Amniotic stem cell (primary cell): ENCODE measurements around the gene FAM227B.
"Not testable (repeated sequence)": the region's sequence is repeated elsewhere in the genome, so short reads cannot be mapped to it uniquely, and the experiment has no call there.

Source experiments
- DNase-seq: peaks from one replicate; lab custom pipeline; 2025; lab: John Stamatoyannopoulos, UW

The FAM227B gene, protein sequence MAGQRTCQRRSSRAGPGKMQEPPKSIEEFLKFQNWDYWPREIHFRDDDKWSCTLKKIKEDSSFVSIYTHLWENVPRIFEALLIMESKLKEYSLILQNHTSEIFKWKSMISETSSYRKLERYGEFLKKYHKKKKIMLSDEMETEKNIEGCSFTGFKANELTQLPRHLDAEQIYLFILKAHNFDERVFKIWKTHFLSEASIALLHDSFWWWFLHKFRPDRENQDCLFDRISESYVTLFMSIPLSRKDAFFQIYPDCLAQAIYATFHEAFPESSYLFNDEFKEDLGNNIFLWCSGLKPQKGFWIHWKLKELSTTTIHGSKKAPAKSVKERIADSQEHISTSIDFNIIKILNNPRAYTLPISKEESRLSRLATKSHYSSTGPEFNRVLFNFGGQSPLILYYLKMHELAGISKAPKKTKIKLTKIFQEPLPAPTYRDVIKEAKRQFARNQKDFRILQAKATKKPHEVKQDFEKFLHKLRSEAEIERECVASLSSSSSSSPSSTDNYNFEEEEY

DNA sequence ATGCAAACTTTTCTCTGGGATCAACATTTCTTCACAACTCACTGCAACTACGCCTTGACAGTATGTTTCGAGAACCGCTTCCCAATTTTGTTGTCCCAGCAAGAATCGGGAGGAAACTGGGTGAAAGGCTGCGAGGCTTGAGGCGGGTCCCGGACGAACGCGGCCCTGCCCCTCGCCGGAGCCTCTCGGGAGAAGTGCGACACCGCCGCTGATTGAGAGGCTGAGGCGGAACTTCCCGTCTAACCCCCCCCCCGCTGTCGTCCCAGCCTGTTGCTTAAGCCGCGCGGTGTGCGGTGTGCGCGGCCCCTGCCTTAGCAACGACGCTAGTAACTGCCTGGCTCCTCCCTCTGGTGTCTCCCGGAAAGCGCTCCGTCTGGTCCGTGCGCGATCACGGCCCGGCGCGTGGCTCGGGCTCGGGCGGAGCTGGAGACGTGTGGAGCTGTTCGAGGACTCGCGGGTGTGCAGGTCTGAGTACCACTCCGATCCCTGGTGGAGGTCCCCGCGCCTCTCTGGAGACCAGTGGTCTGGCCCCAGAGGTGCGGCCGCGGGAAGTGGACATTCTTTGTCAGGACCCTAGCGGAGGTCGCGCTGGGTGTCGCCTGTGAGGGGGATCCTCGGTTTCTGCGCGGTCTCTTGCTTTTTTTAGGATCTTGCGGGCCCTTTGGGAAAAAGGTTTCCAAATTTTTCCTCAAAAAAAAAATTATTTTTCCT, at the start of gene FAM227B, which contains the start of gene DTWD1:
FAM227B (minus strand) TSS at position 161 of the 711 bp plus-strand sequence. CDS start 5,647 bp downstream, outside the sequence.
DTWD1 (plus strand) TSS at position 391 of the 711 bp plus-strand sequence. CDS start 4,120 bp downstream, outside the sequence.
- peak; percentile 98 for DNase-seq

DNA sequence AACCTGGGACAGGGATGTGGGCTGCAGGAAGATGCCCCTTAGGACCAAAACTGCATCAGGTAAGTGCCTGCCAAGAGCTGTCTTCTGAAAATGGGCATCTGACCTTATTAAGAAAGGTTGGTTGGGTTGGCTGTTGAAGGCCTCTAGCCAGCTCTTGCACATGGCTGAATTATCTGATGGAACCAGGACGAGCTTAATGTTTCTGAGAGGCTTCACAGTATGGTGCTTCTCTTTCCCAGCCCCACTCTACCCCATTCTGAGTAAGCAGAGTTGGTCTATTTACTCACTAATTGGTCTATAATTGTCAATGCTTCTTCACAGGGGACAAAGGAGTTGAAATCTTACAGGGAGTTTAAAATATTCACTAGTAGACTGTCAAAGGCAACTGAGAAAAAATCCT, 48.7 kb upstream of the FAM227B start:
- no peak for DNase-seq

DNA sequence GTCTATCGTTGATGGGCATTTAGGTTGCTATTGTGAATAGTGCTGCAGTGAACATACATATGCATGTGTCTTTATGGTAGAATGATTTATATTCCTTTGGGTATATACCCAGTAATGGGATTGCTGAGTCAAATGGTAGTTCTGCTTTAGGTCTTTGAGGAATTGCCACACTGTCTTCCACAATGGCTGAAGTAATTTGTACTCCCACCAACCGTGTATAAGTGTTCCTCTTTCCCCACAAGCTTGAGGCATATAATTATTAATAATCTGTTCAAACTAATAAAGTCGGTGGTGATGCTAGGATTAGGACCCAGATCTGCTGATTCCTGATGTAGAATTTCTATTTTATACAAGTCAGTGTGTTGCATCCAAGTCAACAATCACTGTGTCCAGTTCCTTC, 45.9 kb upstream of the FAM227B start:
- DNase-seq: not testable (repeated sequence)

DNA sequence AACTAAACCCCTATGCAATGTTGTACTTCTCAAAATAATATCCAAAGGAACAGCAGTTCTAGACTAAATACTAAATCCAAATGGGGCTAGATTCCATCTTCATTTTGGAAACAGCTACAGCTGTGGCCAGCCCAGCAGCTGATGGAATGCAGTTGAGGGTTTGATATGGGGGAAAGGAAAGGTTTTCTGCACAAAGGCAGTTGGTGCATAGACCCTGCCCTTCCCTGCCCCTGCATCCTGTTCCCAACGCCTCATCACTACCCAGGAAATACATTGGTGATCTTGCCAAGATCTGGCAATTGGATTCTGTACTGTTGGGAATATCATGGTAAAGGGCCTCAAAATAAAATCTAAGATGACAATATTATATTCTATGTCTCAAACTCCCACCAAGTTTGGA, 44.1 kb upstream of the FAM227B start:
- no peak for DNase-seq

DNA sequence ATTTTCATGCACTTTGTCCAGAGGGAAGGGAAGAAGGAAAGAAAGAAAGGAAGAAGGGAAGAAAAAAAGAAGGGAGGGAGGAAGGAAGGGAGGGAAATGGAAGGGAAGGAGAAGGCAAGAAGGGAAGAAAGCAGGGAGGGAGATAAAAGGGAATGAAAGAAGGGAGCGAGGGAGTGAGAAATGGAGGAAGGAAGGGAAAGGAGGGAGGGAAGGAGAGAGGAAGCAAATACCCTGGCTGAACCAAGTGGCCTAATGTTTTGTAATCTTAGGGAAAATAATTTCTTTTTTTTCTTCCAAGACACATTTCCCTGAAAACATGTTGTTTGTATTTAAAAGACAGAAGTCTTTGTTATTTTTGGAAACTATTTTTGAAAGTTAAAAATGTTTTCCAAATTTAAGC, 36.1 kb upstream of the FAM227B start:
- no peak for DNase-seq

DNA sequence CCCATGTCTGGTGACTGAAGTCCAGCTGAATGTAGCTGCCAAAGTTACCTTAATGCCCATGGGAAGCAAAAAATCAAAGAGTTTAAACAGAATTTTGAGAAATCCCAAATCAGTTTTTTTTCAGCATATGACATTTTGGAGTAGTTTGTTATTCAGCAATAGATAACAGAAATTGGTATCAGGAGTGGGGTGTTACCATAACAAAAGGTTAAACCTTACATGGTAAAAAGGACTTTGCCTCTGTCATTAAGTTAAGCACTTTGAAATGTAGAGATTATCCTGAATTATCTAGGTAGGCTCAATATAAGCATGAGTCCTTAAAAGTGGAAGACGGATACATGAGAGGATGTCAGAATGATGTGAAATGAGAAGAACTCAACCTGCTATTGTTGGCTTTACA, 32.3 kb upstream of the FAM227B start:
- no peak for DNase-seq

DNA sequence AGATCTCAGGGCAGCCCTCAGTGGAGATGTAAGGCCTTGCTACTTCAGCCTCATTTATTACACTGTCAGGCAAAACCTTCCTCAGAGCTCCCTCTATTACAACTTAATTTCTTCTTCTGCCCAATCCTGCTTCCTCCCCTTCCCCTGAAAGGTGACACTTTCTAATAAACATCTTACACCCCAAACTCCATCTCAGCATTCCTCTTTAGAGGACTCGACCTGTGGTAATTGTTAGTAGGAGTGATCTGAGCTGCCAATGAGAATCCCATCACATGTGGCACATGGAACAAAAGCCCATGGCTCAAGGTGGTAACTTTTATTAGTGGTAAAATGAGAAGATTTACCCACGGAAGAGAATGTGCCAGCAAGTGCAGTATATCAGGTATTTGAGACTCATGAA, 30.1 kb upstream of the FAM227B start:
- no peak for DNase-seq

DNA sequence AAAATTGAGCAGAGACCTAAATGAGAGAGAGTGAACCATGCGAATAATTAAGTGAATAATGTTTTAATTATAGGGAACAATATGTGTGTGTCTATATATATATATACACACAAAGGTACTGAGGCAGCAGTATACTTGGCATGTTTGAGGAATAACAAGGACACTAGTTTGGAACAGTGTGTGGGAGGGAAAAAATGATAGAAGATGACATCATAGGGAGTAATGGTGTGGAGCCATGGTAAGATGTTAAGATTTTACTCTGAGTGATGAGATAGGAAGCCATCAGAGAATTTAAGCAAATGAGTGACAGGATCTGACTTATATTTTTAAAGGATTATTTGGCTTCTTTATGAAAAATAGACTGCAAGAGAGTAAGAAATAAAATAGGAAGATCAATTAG, 29.4 kb upstream of the FAM227B start:
- no peak for DNase-seq

DNA sequence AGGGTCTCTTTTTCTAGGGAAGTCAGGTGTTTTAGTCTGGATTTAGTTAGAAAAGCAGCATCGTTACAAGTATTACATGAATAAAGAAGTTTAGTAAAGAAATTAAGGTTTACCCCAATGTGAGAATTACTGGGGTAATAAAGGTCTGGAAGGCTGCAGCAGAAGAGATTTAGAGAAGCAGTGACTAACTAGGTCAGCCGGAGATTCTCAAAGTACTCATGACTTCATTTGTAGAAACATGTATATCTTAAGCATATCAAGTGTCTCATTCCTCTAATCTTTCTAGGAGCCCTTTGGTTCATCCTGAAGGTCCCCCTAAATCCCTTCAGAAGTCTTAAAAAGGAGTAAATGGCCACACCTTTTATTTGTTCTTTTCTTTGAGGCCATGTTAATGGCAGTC, 26.3 kb upstream of the FAM227B start:
- no peak for DNase-seq

DNA sequence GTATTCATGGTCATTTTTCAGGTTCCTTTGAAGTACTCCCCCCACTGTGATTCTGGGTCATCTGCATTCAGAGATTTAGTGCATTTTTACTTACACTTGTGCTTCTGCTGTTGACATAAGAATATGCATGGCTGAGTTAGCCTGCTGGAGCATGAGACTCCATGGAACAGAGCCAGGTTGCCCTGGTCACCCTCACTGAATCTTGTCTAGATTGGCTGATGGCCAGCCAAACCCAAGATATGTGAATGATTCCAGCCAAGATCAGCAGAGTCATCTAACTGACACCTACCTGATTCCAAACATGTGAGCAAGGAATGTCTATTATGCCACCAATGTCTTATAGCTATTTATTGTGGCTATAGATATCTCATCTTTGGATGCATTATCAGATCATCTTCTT, 25.3 kb upstream of the FAM227B start:
- no peak for DNase-seq

DNA sequence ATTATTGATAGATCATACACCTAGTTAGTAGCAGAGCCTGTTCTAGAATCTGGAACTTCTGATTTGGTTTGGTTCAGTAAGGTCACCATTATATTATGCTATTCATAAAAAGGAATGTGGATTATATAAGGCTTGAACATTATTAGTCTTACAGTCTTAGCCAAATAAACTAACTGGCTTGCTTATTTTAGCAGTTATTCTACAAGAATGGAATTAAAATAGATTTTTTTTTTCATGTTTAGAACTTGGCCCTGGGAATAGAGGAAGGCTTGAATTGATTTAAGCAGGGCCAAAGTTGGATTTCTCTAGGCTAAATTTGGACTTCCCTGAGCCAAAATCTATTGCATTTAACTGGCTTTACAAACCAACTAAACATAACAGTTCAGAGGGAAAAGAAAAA, 24.7 kb upstream of the FAM227B start:
- DNase-seq: no peak

DNA sequence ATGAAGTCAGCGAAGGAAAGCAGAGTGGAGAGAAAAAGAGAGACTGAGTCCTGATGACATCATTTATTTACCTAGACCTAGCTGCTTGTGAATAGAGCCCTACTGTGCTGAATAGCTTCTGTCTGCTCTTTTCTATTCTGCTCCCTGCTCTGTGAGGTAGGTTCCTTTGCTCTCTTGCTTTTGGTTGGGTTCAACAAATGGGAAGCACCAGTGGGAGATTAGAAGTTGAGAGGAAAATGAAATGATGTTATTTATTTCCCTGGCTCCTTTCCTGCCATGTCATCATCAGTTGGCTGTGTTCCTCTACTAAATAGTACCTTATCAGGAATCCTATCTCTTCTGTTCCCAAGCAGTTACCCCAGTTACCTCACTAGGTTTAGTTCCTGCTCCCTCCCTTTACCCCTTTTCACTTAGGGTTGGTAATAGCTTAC, 23.8 kb upstream of the FAM227B start:
- no peak for DNase-seq

DNA sequence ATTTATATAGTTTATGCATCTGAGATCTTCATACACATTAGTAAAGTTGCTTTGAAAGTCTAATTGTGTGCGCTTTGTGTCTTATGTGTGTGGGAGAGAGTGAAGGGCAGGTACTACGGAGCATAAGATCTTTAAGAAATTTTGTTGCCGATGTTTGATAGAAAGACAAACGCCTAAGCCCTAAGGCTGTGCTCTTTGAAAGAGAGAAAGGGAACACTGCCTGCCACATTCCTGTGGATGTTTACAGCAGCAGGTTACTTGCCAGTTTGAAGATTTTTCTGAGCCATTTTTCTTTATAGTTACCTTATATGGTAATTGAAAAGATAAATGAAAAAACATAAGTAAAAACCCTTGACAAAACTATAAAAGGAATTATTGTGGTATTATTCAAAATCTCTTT, 17.2 kb upstream of the FAM227B start:
- no peak for DNase-seq

DNA sequence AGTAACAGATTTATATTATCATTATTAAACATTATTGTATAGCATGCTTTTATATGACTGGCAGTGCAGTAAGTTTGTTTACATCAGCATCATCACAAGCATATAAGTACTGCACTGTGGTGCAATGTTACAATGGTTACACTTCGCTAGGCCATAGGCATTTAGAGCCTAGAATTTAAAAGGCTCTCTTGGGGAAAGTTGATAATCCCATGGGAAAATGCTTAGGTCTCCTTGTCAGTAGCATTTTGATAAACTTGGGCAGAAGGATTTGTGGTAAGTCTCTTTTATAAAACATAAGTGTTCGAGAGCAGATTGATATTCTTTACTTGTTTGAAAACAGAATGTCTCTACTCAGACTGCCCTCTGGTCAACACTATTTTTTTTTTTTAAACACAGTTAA, 7.8 kb upstream of the FAM227B start:
- no peak for DNase-seq

DNA sequence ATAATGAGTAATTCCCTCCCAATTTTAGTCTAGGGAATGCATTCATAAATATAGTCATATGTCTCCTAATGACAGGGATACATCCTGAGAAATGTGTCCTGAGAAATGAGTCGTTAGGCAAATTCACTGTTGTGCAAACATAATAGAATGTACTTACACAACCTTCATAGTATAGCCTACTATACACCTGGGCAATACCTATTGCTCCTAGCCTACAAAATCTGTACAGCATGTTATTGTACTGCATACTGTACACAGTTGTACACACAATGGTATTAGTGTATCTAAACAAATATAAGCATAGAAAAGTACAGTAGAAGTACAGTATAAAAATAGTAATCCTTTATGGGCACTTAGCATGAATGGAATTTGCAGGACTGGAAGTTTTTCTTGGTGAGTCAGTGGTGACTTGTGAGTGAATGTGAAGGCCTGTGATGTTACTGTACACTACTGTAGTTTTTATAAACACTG, 6.8 kb upstream of the FAM227B start:
- peak; percentile 32 for DNase-seq

DNA sequence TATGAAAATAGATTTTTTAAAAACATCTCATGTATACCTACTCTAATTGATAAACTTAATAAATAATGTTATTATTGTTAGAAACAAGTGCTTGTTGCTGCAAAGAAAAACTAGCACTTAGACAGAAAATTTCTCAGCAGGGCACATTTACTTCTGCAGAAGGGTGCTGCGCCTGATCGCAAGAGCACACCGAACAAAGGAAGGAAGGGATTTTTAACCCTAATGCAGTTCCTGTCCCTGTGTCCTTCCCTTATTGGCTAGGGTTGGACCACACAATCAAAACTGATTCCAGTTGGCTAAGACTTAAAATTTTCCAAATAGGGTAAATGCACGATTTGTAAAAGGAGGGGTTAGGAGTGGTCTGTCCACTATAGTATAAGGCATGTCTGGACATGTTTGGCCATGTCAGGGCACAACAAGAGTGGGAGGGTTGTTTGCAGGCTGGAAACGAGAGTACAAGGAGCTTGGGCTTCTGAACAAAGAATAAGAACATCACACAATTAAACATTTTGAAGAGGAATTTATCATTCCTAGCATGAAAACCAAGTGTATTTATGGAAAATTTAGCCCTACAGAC, 4.9 kb upstream of the FAM227B start:
- no peak for DNase-seq

DNA sequence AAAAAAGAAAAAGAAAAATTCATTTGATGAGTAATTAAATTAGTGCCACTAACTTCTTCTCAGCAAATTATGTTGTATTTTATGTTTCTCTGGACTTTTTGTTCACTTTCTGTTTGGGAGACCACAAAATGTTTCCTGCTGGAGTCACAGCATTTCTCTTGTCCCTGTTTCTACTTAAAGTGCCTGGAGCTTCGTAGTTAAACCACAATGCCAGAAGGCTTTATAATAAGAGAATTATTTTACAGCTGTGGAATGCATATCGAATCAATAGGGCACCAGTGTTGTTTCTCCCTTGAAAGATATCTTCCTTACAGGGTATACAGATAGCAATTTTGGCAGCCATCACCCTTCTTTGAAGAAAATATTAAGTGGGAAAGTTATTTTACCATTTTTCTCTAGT, 3.4 kb upstream of the FAM227B start:
- peak; percentile 75 for DNase-seq

DNA sequence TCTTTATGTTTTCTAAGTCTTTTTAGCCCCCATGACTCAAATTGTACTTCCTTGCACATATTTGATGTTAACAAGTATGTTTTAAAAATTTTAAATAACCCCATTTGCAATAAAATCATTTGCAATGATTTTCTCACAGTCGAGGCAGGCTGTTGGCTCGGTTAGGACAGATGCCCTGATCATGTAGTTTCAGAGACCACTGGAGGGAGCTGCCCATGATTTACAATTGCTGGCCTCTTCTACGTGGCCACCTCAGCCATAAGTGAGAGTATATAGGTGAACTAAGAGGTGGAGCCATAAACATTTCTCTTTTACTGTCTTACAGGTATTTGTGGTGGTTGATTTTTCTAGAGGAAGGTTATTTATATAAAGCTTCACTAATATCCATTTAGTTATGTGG, 1.9 kb upstream of the FAM227B start:
- DNase-seq: no peak

DNA sequence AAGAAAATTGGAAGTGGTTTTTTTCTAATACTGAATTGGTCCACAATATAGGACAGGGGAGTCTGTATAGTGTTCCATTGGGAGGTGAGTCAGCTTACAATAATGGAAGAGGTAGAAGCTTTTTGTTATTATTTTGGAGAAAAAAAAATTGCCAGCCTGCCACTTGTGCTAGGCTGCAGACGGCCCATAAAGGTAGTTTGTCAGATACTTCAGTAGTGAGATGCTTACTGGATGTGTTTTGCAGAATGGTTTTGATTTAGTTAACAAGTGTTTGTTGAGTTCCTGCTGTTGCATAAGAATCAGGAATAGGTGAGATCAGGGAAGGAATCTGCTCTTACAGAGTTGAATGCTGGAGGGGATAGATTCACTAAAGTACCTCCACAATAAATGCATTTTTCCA, 1.3 kb upstream of the FAM227B start:
- DNase-seq: no peak

DNA sequence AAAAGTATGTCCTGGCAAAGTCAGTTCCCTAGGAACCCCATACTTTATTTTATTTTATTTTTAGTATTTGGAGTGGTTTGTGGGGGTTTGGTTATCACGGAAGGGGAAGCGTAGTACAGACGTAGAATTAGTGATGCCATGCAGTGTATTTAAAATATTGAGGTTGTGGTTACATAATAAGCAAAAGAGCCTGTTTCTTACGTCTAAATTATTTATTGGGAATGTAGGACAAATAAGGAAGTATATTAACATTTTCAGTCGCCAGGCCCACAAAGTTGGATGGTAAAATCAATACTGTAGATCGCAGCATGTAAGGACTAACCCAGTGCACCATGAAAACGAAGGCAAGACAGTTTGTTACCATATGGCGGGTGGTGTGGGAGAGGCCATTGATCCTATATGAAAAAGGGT, 788 bp upstream of the FAM227B start:
- no peak for DNase-seq

DNA sequence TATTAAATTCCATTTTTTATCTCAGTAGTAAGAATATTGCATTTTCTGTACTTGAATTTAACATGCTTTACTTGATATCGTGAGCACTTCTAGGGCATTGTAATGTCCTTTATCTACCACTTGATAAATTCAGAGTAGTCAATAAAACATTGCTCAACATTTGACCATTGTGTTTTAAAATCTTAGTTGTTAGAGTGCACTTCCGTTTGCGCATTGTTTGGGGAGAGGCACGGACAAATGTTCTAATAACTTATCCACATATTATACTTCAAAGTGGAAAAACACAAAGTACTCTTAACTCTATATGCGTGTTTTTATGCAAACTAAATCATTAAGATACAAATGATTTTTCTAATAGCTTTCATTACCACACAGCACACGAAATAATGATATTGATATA, 419 bp downstream of the FAM227B start:
- DNase-seq: no peak

DNA sequence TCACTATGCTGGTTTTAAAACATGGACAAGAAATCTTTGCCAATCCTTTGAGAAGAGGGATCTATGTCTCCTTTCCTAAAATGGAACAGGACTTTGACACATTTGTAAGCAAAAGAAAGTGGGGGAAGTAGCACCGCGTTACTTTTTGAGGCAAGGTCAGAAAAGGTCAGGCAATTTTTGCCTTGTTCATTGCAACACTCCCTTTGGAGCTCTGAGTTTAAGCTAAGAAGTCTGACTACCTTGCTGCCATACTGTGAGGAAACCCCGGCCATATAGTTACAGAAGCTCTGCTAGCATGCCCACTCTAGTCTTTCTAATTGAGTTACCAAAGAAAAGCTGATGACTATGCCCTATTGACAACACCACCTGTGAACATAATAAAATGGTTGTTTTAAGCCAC, 1.4 kb downstream of the FAM227B start:
- no peak for DNase-seq

DNA sequence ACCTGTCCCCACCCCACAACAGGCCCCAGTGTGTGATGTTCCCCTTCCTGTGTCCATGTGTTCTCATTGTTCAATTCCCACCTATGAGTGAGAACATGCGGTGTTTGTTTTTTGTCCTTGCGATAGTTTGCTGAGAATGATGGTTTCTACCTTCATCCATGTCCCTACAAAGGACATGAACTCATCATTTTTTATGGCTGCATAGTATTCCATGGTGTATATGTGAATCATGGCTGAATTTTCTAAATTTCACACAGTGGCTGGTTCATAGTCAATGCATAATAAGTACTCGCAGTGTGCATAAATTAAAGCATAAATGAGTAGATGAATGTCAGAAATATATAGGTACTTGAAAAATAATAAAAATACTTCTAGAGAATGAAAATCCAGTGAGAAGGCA, 8.4 kb downstream of the FAM227B start:
- DNase-seq: not testable (repeated sequence)
